Breast epithelium (tissue), 3 donors: ENCODE measurements around the gene MAP4K1.

Experiments
- POLR2A ChIP-seq: fragments of 450-650 bp; IDR thresholded peaks from one replicate; pipeline ENCODE4 v1.6.1; 2016; ENCODE audit warnings: antibody characterized with exemption, mild to moderate bottlenecking, moderate library complexity
- POLR2AphosphoS5 ChIP-seq, 3 donors: sonication (generic); formaldehyde crosslinking; IDR thresholded peaks; one replicate each; pipeline ENCODE4 v1.6.1; 2017; ENCODE audit warnings: antibody characterized with exemption in 3 of 3
- TF ChIP-seq, protein P1 (sequence below), 3 donors: fragments of 450-650 bp; IDR thresholded peaks; one replicate each; pipeline ENCODE4 v1.5.1; 2016 to 2017; ENCODE audit warnings: antibody characterized with exemption in 3 of 3, mild to moderate bottlenecking in 3 of 3, moderate library complexity in 3 of 3

DNA sequence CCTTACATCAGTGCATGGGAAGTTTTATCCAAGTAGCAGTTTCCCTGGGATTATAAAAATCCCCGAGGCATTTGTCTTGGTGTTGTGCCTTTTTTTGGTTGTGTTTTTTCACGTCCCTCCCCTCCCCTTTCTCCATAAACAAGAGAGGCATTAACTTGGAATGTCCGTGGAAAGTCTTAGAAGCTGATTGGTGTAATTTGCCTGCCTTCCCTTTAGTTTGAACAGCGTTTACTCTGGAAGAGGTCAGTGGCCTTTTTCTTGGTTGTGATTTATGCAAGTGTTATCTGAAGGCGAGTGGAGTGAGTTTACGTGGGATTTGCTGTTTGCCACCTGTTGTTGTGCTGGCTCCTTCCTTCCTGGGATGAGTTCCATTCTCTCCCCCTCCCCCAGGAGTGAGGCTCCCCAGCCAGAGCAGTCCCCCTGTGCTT is 36.9 kb upstream of the MAP4K1 start:
- TF ChIP-seq POLR2A, result no peak
- TF ChIP-seq, protein P1, sequence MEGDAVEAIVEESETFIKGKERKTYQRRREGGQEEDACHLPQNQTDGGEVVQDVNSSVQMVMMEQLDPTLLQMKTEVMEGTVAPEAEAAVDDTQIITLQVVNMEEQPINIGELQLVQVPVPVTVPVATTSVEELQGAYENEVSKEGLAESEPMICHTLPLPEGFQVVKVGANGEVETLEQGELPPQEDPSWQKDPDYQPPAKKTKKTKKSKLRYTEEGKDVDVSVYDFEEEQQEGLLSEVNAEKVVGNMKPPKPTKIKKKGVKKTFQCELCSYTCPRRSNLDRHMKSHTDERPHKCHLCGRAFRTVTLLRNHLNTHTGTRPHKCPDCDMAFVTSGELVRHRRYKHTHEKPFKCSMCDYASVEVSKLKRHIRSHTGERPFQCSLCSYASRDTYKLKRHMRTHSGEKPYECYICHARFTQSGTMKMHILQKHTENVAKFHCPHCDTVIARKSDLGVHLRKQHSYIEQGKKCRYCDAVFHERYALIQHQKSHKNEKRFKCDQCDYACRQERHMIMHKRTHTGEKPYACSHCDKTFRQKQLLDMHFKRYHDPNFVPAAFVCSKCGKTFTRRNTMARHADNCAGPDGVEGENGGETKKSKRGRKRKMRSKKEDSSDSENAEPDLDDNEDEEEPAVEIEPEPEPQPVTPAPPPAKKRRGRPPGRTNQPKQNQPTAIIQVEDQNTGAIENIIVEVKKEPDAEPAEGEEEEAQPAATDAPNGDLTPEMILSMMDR (IDR thresholded peaks at IDR 0.05), result no peak
- TF ChIP-seq POLR2AphosphoS5 (IDR thresholded peaks at IDR 0.05), result no peak
